Colon (tissue), 2 donors: ENCODE measurements around the gene TUT1.
"Not testable (repeated sequence)": the region's sequence is repeated elsewhere in the genome, so short reads cannot be mapped to it uniquely, and the experiment has no call there.

ENCODE experiments used
- FAIRE-seq: peaks from 2 replicates; lab custom pipeline; 2012; peaks lifted over from hg19 to GRCh38; lab: Jason Lieb, UNC
- donor health status: control.
- donor health status: control.

TUT1 gene

DNA sequence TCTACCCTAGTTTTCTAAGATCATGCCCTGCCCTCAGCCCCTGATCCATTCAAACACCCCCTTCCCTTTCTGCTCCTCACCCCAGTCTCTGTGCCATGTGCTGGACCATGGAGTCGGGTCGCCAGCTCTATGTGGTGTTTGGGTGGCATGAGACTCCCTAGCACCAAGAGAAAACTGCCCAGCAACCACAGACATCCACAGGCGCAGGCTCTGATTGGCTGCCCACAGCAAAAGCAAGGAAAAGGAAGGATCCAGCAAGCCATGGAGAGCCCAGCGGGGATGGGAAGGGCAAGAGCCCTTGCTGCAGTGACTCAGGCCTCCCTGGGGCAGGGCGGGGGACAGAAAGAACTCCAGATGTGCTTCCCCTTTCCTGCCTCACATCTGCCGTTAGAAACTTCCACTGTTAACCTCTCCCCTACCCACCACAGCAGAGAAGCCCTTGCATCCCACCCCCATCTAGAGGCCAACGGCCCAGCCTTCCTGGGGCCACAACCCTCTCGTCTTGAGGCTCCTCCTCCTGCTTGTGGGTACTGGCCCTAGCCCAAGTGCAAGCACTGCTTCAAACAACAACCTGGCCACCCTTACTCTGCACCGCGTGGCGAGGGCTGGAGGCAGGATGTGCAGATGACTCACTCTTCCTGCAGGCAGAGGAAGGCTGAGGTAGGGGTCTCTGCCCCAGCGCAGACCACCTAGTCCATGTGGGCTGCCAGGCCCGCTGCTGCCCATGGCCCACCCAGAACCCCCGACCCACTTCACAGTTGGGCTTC lies 35.0 kb downstream of the TUT1 start:
- no peak for FAIRE-seq

GRCh38 chr11:62555464-62556107 lies 35.7 kb downstream of the TUT1 start:
- FAIRE-seq: no peak

GRCh38 chr11:62554387-62555167 lies 36.7 kb downstream of the TUT1 start:
- no peak for FAIRE-seq

DNA sequence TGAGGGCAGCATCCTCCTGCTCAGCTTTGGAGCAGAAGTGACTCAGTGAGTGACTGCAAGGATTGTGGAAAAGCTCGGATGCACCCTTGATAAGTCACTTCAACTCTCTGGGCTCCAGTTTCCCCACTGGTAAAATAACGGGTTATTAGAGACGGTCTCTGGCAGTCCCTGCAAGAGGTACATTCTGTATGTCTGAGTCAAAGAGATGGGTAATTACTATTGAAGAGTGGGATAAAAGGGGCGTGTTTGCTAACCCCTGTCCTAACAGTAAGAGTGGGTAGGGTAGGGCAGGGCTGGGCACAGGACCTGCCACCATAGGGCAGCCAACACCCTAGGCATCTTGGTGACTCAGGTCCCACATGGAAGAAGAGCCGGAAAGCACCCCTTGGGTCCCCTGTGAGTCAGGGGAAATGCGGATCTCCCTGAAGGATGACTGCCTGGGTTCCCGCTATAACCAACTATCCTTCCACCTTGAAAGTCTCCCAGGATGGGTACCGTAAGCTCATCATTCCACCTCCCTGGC lies 37.4 kb downstream of the TUT1 start:
- no peak for FAIRE-seq

GRCh38 chr11:62553080-62553838 lies 38.1 kb downstream of the TUT1 start:
- FAIRE-seq: no peak

- FAIRE-seq: no peak
Measured at GRCh38 chr11:62552485-62553079, 38.7 kb downstream of the TUT1 start.

DNA sequence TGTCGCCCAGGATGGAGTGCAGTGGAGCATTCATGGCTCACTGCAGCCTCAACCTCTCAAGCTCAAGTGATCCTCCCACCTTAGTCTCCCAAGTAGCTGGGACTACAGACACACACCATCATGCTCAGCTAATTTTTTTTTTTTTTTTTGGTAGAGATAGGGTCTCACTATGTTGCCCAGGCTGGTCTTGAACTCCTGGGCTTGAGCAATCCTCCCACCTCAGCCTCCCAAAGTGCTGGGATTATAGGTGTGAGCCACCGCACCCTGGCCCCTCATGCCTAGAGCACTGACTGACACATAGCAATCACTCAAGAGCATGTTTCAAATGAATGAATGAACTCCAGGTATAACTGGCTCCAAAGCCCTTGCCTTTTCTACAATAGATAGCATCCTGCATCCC lies 40.8 kb downstream of the TUT1 start:
- not testable (repeated sequence) for FAIRE-seq

DNA sequence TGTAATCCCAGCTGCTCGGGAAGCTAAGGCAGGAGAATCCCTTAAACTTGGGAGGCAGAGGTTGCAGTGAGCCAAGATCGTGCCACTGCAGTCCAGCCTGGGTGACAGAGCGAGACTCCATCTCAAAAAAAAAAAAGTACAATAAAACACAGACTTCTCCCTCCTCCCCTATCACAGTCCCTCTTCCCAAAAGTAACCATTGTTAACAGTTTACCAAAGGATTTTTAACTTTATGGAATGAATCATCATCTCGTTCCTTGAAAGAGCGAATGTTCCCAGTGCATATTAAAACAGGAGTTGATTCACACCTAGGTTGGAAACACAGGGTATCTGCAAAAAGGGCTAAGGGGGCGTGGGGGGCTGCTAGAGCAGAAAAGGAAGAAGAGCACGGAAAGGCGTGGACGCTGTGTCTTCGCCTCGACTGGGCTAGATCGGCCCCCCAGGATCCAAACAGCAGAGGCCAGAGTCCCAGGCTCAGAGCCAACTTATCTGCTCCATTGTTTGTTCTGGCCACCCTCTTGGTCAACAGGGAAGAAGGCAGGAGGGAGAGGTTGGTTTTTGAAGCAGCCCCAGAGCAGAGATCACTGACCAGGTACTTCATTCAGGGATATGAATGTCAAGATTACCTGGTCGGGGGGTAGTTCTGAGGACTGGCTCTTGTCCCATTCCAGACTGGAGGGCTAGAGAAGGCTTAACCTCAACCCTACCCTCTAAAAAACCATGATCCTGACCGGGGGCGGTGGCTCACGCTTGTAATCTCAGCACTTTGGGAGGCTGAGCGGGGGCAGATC lies 42.6 kb downstream of the TUT1 start:
- FAIRE-seq: no peak

GRCh38 chr11:62547691-62548281 lies 43.5 kb downstream of the TUT1 start:
- FAIRE-seq: no peak

DNA sequence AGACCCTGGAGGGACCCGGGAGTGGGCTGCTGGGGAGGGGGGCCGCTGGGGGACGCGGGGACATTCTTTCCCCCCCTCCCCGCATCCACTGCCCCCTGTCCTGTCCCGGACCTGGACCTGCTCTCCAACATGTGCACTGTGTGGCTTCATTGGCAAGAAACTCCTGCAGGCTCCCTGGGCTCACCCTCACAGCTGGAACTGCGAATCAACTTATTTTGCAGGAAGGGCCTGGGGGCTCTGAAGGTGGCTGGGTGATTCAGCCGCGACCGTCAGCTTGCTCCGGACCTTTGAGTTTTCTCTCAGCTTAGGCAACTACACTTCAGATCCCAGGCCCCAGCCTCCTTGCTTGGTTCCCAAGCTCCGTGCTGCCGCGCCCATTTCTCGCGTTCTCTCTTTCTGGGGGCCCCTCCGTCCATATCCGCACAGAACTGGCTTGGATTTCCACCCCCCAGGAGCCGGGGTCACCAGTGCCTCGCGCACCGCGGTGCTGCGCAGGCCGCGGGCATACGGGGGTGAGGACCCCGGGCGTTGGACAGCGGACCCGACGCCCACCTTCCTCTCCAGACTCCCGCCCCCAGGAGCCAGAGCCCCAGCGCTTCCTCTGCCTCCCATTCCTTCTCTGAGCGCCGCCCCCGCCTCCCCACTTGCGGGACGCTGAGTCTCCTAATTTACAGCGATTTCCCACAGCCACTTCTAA lies 44.2 kb downstream of the TUT1 start:
- no peak for FAIRE-seq

DNA sequence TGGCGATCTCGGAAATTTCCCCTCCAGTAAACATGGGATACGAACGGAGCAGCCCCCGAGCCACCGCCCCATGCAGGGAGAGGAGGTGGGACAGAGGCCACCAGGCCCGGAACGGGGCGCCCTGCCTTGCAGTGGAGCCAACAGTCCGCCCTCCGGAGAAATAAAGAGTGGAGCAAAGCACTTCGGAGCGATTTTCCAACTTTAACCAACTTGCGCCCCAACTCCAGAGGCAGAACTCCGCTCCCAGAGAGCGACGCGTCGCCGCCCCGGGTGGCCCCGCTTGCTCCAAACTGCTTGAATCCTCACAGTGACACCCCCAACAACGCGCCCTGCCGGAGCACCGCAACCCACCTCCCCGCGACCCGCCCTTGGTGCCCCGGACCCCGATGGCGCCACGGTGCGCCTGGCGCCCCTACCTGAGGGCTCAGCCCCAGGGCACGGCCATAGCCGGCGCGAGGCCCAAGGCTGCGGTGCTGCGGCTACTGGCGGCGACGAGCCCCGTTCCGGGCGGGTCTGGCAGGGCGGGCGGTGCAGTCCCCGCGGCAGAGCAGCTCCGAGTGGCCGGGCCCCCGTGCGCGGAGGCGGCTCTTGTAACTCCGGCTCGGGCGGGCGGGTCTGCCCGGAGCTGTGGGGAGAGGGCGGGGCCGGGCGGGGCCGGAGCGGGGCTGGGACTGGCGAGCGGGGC lies 44.9 kb downstream of the TUT1 start, which contains the start of gene AHNAK:
AHNAK (minus strand) TSS at position 563 of the 685 bp plus-strand sequence. CDS start 10,708 bp downstream, outside the sequence.
- no peak for FAIRE-seq

DNA sequence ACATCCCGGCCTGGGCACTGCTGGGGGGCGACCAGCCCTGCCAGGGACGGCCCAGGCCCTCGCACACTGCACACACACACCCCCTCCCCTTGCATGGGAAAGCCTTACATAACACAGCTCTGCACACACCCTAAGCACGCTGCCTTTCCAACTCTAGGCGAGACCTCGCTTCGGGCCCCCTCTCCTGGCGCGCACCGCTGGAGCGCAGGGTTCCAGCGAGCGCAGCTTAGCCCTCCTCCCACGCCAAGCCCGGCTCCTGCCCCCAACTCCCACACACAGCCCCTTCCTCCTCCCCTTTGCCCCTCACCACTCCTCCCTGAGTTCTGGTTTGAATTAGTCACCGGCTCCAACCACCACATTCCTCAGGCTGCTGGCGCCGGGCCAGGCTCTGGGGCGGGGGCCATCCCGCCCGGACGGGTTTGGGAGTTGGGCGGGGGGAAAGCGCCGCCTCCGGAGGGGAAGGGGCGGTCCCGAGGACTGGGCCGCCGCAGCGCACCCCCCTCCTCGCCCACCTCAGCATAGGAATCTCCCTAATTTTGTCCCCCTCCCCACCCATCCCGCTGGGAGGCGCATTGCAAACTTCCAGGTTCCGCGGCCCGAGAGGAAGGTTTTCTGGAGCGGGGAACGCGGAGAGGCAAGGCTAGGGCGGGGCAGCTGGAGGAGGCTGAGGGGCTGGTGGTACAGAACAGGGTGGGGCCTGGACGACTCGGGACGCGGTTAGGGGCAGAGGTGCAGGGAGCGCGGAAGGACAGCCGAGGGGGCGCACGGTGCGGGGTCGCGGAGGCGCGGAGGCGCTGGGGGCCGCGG lies 45.7 kb downstream of the TUT1 start:
- FAIRE-seq: no peak

DNA sequence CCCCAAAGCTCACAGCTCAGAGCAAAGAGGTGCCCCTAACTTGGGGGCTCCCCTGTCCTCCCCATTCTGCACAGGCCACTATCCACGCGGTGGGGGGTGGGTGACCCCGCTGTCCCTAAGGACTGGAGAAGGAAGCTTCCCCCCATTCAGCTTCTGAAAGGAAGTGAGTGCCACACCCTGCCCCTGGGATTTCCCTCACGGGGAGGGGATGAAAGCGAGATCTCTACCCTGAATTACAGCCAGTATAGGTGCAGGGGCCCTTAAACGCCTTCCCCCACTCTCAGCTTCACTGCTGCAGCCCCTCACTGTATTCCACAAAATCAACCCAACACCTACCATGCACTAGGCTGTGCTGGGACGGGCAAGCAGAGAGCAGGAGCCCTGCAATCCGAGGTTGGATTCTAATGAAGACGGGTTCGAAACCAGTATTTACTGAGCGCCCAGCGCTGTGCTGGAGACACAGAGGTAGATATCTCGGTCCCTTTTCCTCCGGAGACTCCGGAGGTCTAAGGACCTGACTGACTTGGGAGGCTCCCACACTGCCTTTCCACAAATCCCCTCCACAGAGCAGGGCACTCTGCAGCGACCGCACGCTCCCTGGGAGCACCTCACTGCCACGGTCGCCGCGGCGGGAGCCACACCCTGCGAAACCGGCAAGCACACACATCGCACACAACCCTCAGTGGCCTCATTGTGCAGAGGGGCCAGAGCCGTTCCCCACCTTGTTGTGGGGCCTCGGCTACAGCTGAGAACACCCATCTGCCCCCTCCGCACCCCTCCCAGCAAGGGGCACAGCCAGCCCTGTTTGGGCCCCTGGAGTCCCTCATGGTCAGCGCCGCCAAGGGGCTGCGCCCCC lies 46.5 kb downstream of the TUT1 start:
- FAIRE-seq: no peak

DNA sequence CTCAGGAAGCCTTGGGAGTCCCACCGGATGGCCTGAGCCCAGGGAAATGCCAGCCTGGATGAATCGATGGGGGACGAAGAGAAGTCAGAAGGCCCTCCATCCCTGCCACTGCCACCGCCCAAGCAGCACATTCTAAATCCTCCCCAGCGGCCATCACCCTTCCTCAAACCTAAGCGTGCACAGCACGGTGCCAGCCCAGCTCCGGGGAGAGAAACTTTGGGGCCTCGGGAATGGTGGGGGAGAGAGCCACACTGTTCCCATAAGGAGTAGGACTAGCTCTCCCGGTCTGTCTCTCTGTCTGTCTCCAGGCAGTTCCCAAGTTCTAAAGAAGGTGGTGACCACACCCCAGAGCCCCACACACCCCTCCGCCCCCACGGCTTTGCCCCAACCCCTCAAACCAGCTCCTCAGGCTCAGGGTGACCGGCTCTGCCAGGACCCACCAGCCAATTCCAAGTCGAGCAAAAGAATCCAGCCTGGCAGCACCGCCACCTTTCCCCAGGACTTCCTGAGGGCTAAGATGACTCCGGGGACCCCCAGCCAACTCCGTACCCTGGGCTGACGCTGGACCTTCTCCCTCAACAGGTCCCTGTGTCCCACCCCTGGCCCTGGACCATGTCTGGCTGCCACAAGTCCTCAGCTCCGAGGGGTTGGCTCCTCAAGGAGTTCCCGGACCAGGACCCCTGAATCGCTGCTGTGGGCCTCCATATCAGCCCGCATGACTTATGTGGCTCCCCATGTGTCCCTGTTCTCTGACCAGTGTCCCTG lies 47.5 kb downstream of the TUT1 start:
- no peak for FAIRE-seq

DNA sequence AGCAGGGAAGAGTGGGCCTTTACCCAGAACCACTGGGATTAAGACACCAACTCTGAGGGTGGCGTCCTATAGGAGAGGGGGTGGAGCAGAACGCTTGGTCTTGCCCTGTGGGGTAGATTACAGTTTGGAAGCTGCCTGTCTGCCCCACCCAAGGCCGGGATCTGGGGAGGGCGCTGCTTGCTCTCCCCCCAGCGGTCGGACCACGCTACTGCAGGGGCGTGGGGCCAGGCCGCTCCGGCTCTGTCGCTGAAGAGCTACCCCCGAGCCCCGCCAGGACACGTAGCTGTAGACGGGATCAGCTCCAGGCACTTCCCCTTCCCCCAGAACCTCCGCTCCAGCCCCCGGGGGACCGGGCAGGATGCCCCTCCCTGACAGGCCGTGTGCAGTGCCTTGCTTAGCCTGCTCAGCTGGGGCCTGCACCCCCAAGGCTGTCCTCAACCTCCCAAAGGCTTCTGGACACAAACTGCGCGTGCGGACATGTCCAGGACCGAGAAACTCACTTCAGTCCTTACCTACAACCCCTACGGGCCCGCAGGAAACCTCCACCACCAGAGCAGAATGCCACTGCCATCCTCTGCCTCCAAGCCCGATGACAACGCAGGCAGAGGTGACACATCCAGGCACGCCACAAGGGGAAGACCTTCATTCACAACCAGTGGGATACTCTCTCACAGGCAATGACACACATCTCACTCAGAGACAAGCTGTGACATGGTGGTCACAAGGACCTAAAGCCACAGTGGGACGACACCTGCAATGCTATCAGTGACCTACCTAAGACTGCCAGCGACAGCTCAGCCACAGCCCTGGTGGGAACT lies 48.4 kb downstream of the TUT1 start:
- no peak for FAIRE-seq
